Activated CD4-positive, alpha-beta memory T cell treated with anti-CD3 and anti-CD28 coated beads for 36 hours (primary cell): ENCODE results near the gene AP3B1. TPM values are rescaled to one million over a fixed set of nuclear protein-coding genes. Genes with fewer than 3 reads are reported as not detected.
"Not testable (repeated sequence)": the region's sequence is repeated elsewhere in the genome, so short reads cannot be mapped to it uniquely, and the experiment has no call there.

ENCODE experiments used
- CTCF ChIA-PET: fragments of 350-600 bp; sonication (Branson Sonifier 250); formaldehyde crosslinking; loops from one replicate; lab custom pipeline; 2021; ENCODE audit warnings: antibody characterized with exemption, inconsistent platforms; lab: Charles Lee
- POLR2A ChIA-PET: fragments of 350-600 bp; sonication (Branson Sonifier 250); formaldehyde crosslinking; loops from one replicate; lab custom pipeline; 2021; ENCODE audit warnings: antibody characterized with exemption; lab: Charles Lee
- DNase-seq: peaks from one replicate; pipeline ENCODE4 v3.0.0-alpha.2; 2020
- H3K27ac Mint-ChIP-seq: one replicate; pipeline ENCODE4 v1.8.0; 2021; ENCODE audit warnings: mixed read lengths
- H3K27me3 Mint-ChIP-seq: one replicate; pipeline ENCODE4 v1.8.0; 2021; ENCODE audit warnings: mixed read lengths
- H3K36me3 Mint-ChIP-seq: one replicate; pipeline ENCODE4 v1.8.0; 2021; ENCODE audit warnings: mixed read lengths
- H3K4me1 Mint-ChIP-seq: one replicate; pipeline ENCODE4 v1.8.0; 2021; ENCODE audit warnings: low read depth, mixed read lengths
- H3K4me3 Mint-ChIP-seq: one replicate; pipeline ENCODE4 v1.8.0; 2021; ENCODE audit warnings: mild to moderate bottlenecking, mixed read lengths
- H3K9me3 Mint-ChIP-seq: one replicate; pipeline ENCODE4 v1.8.0; 2021; ENCODE audit warnings: mixed read lengths
- intact Hi-C: fragments of 100-400 bp; cut with micrococcal nuclease; formaldehyde crosslinking; loops from one replicate; pipeline ENCODE4 v1.15.1; 2023
- total RNA-seq, 2 experiments: library from RNA; stranded (reverse); gene quantifications; one replicate each; pipeline ENCODE4 v1.2.3, GENCODE V29; 2021

Gene AP3B1
- total RNA-seq, 2 experiments from 2014 or later = 36.5 to 40.2 TPM

DNA sequence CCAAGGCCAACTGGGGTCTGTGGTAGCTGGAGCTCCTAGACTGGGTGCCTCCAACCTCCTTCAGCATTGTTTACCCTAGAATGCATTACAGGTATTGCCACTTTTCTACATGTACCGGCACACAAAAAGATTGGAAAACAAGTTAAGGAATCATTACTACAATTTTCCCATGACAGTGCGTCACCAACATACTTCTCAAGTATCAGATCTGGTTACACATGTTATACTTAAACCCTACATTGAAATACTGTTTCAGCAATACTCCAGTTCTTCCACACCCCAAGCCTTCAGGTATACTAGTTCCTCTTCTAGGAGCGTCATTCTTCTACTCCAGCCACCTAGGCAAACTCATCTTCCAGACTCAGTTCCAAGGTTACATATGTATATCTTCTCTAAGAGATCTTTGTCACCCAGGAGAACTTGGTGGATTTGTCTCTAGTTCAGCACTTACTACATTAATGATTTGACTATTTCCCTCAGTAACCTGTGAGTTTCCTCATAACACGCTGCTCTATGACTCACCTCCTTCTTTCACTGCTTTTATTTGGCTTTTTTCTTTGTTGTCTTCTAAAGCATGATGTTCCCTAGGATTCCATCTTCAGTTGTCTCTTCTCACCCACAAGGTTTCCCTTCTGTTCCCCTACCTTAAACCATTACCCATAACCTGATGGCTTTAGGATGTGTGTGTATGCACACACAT is 217.0 kb downstream of the AP3B1 start:
- ChIA-PET CTCF (no interaction called here), POLR2A (no interaction called here)
- Mint-ChIP-seq H3K27ac (no peak overlapping the region), H3K27me3 (no peaks in the 10 kb centered on the region), H3K4me1 (no peaks in the 10 kb centered on the region), H3K4me3 (no peak overlapping the region), H3K9me3 (no peaks in the 10 kb centered on the region), H3K36me3 (peaks cover 12% of the 10 kb centered on the region)
- intact Hi-C loops = no loop called here
- no peak for DNase-seq

DNA sequence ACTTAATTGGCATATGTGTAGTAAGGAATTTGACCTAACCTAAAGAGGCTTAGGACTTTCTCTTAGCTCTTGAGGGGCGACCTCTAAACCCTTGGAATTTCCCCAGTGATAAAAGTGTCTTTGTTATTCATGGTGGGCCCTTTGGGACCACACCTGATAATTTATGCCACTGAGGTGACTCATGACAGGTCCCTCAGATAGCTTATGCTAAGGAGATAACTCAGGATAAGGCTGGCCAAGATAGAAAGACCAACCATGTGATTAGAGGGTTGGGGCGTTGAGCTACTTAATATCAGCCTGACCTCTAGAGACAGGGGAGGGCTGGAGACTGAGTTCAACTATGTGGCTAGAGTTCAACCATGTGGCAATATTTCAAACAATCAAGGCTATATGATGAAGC is 218.1 kb downstream of the AP3B1 start:
- Mint-ChIP-seq H3K27ac (no peak overlapping the region), H3K36me3 (peaks cover 14% of the 10 kb centered on the region), H3K4me3 (no peak overlapping the region), H3K9me3 (peaks cover 5% of the 10 kb centered on the region), H3K27me3 (no peaks in the 10 kb centered on the region), H3K4me1 (no peaks in the 10 kb centered on the region)
- intact Hi-C loops = no loop called here
- no peak for DNase-seq
- ChIA-PET CTCF (no interaction called here), POLR2A (no interaction called here)

DNA sequence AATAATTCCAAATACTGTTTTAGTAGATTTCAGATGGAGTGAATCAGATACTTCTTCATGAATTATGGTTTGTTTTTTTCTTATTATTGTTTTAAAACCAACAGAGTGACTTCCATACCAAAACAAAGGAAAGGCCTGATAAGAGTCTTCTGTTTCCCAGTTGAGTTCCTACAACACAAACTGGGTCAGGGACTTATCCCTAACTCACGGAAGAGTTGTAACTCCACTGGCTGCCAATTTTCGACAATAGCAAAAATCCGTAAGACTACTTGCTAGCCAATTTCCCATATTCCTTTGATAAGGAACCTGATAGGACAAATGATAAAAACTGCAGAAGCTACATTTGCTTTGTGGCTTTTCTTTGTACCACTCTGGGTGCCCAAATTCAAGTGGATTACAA is 219.2 kb downstream of the AP3B1 start:
- ChIA-PET POLR2A (no interaction called here), CTCF (no interaction called here)
- H3K27me3 Mint-ChIP-seq = no peaks in the 10 kb centered on the region
- no peaks in the 10 kb centered on the region for H3K4me1 Mint-ChIP-seq
- H3K9me3 Mint-ChIP-seq = peaks cover 13% of the 10 kb centered on the region
- DNase-seq = no peak
- intact Hi-C loops = no loop called here
- no peak overlapping the region for H3K27ac Mint-ChIP-seq
- no peak overlapping the region for H3K4me3 Mint-ChIP-seq
- H3K36me3 Mint-ChIP-seq = peaks cover 19% of the 10 kb centered on the region

DNA sequence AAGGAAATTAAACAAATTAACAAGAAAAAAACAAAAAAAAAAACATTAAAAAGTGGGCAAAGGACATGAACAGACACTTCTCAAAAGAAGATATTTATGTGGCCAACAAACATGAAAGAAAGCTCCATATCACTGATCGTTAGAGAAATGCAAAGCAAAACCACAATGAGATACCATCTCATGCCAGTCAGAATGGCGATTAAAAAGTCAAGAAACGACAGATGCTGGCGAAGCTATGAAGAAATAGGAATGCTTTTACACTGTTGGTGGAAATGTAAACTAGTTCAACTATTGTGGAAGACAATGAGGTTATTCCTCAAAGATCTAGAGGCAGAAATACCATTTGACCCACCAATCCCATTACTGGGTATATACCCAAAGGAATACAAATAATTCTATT is 223.8 kb downstream of the AP3B1 start:
- H3K27me3 Mint-ChIP-seq, DNase-seq, H3K4me1 Mint-ChIP-seq, H3K4me3 Mint-ChIP-seq, H3K27ac Mint-ChIP-seq, intact Hi-C loops: not testable (repeated sequence)
- ChIA-PET CTCF (interaction anchor here (0.7 kb wide), 1 partner anchor 8 kb away, joined by 3 read pairs; no protein-coding TSS in a partner anchor), POLR2A (interaction anchor here (0.7 kb wide), 1 partner anchor 13 kb away, joined by 5 read pairs; no protein-coding TSS in a partner anchor)
- peaks cover 38% of the 10 kb centered on the region for H3K9me3 Mint-ChIP-seq
- peaks cover 55% of the 10 kb centered on the region for H3K36me3 Mint-ChIP-seq

DNA sequence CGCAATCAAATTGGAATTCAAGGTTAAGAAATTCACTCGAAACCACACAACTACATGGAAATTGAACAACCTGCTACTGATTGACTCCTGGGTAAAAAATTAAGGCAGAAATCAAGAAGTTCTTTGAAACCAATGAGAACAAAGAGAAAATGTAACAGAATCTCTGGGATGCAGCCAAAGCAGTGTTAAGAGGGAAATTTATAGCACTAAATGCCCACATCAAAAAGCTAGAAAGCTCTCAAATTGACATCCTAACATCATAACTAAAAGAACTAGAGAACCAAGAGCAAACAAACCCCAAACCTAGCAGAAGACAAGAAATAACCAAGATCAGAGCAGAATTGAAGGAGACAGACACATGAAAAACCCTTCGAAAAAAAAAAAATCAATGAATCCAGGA is 226.9 kb downstream of the AP3B1 start:
- H3K27me3 Mint-ChIP-seq, H3K27ac Mint-ChIP-seq, intact Hi-C loops, H3K4me3 Mint-ChIP-seq, POLR2A ChIA-PET, H3K4me1 Mint-ChIP-seq, DNase-seq: not testable (repeated sequence)
- peaks cover 53% of the 10 kb centered on the region for H3K36me3 Mint-ChIP-seq
- H3K9me3 Mint-ChIP-seq = peaks cover 38% of the 10 kb centered on the region
- CTCF ChIA-PET = interaction anchor here (0.7 kb wide), 1 partner anchor 404 kb away, joined by 3 read pairs; no protein-coding TSS in a partner anchor

DNA sequence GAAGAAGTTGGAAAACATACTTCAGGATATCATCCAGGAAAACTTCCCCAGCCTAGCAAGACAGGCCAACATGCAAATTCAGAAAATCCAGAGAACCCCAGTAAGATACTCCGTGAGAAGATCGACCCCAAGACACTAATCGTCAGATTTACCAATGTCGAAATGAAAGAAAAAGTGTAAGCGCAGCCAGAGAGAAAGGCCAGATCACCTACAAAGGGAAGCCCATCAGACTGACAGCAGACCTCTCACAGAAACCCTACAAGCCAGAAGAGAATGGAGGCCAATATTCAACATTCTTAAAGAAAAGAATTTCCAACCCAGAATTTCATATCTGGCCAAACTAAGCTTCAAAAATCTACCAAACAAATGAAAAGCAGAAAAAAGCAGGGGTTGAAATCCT is 227.8 kb downstream of the AP3B1 start:
- H3K27me3 Mint-ChIP-seq, H3K4me3 Mint-ChIP-seq, intact Hi-C loops, POLR2A ChIA-PET, DNase-seq, H3K4me1 Mint-ChIP-seq, H3K27ac Mint-ChIP-seq, CTCF ChIA-PET: not testable (repeated sequence)
- Mint-ChIP-seq H3K9me3 (peaks cover 34% of the 10 kb centered on the region), H3K36me3 (peaks cover 47% of the 10 kb centered on the region)

DNA sequence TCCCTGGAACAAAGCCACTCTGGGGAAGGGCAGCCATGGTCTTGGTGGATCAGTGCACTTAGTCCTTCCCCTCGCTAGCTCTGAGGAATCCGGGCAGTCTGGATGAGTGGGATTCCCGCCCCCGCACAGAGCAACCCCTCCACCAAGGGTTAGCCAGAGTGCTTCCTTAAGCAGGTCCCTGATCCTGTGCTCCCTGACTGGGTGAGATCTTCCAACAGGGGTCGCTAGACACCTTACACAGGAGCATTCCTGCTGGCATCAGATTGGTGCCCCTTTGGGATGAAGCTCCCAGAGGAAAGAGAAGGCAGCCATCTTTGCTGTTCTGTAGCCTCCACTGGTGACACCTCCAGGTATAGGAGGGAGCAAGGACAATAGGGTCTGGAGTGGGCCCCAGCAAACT is 228.8 kb downstream of the AP3B1 start:
- Mint-ChIP-seq H3K4me3 (no peak overlapping the region), H3K36me3 (peaks cover 41% of the 10 kb centered on the region), H3K4me1 (no peaks in the 10 kb centered on the region), H3K27me3 (no peaks in the 10 kb centered on the region), H3K27ac (no peak overlapping the region), H3K9me3 (peaks cover 27% of the 10 kb centered on the region)
- intact Hi-C loops = no loop called here
- no peak for DNase-seq
- CTCF ChIA-PET = no interaction called here
- POLR2A ChIA-PET = no interaction called here

DNA sequence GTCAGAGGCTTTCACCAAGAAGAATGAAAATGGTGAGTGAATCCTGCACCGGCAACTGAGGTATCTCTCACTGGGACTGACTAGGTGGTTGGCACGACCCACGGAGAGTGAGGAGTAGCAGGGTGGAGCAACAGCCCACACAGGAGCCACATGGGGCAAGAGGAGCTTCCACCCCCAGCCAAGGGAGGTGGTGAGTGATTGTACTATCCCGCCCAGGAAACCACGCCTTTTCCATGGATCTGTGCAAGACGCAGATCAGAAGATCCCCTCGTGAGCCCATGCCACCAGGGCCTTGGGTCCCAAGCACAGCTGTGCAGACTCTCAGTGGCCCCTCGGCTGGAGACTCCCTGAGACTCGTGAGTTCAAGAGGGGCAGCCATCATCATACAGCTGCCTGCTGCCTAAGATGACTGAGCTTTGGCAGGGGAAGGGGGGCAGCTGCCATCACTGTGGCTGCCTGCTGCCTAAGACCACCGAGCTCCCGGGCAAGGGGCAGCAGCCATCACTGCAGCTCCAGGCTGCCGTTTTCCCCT is 229.5 kb downstream of the AP3B1 start:
- Mint-ChIP-seq H3K4me1 (no peaks in the 10 kb centered on the region), H3K36me3 (peaks cover 36% of the 10 kb centered on the region), H3K27ac (no peak overlapping the region), H3K27me3 (no peaks in the 10 kb centered on the region), H3K4me3 (no peak overlapping the region), H3K9me3 (peaks cover 25% of the 10 kb centered on the region)
- ChIA-PET POLR2A (no interaction called here), CTCF (no interaction called here)
- no peak for DNase-seq
- intact Hi-C loops = no loop called here

DNA sequence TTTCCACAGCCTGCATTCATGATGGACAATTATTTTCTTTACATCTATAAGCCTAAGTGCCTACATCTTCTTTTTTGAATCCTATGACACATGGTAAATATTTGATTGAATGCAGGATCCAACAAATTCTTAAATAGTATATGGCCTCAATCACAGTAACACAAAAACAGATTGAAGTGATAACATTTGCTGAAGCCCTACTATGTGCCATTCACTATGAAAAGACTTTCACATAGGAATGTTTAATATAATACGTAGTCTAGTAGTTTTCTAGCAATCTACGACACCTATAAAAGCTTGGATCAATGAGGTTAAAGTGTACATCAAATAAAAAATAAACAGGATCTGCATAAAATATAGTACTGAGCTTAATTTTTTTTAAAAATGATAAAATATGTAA is 231.0 kb downstream of the AP3B1 start:
- H3K27me3 Mint-ChIP-seq = no peaks in the 10 kb centered on the region
- no peaks in the 10 kb centered on the region for H3K4me1 Mint-ChIP-seq
- H3K27ac Mint-ChIP-seq = no peak overlapping the region
- H3K9me3 Mint-ChIP-seq = peaks cover 13% of the 10 kb centered on the region
- H3K4me3 Mint-ChIP-seq = no peak overlapping the region
- ChIA-PET CTCF (interaction anchor here (0.6 kb wide), 1 partner anchor 819 kb away, joined by 3 read pairs; no protein-coding TSS in a partner anchor), POLR2A (no interaction called here)
- H3K36me3 Mint-ChIP-seq = peaks cover 22% of the 10 kb centered on the region
- intact Hi-C loops = no loop called here
- DNase-seq = no peak

DNA sequence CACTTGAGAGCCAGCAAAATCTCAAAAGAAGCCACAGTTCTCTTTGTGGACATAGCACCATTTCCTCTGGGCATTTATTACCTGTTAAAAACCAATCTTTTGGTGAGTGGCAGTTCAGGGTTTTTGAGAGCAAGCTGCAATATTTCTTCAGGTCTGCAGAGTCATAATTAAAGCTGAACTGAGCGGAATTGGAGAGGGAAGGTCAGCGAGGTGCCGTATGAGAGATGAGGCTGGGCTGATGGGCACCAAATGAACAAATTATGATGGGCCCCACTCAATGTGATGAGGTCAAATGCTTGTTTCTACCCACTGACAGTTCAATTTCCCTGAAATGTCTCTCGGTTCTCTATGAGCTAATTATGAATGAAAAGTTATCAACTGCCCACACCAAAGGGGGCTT is 231.9 kb downstream of the AP3B1 start:
- no peaks in the 10 kb centered on the region for H3K27me3 Mint-ChIP-seq
- intact Hi-C loops = no loop called here
- ChIA-PET CTCF (no interaction called here), POLR2A (no interaction called here)
- no peaks in the 10 kb centered on the region for H3K4me1 Mint-ChIP-seq
- peaks cover 16% of the 10 kb centered on the region for H3K36me3 Mint-ChIP-seq
- no peak for DNase-seq
- no peak overlapping the region for H3K4me3 Mint-ChIP-seq
- peaks cover 6% of the 10 kb centered on the region for H3K9me3 Mint-ChIP-seq
- H3K27ac Mint-ChIP-seq = no peak overlapping the region

DNA sequence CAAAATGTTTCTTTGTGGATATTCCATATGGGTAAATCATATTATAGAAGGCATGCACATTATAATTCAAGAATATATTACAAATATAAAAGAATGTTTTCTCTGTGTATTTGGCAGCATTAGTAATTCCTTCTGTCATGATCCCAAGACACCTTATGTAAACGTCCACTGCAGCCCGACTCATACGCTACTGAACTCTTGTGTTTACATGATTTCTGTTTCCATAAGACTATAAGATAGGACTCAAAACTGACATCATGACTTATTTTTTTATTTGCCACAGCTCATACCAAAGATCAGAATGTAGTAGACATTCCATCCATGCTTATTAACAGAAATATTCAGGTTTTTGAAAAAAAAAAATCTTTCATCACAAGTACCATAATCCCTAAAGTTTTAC is 234.1 kb downstream of the AP3B1 start:
- no peaks in the 10 kb centered on the region for H3K9me3 Mint-ChIP-seq
- no peaks in the 10 kb centered on the region for H3K27me3 Mint-ChIP-seq
- DNase-seq = no peak
- H3K36me3 Mint-ChIP-seq = peaks cover 2% of the 10 kb centered on the region
- H3K27ac Mint-ChIP-seq = no peak overlapping the region
- POLR2A ChIA-PET = no interaction called here
- no peaks in the 10 kb centered on the region for H3K4me1 Mint-ChIP-seq
- CTCF ChIA-PET = no interaction called here
- intact Hi-C loops = no loop called here
- no peak overlapping the region for H3K4me3 Mint-ChIP-seq

DNA sequence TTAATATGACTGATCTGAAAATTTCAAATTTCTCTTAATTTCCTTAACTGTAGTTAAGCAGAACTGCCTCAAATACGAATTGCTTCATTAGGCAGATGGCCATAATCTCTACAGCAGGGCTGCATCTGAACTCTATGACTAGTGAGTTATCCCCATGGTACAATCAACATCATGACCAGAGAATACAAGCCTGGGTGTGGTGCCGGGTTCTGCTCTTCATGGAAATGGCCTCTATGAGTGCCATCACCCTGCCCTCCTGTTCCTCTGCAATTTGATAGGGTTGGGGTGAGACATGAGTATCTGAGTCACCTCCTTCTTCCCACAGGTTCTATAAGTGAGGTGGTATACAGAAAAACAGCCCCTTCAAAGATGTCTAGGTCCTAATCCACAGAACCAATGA is 235.9 kb downstream of the AP3B1 start:
- Mint-ChIP-seq H3K27ac (no peak overlapping the region), H3K4me3 (no peak overlapping the region), H3K9me3 (no peaks in the 10 kb centered on the region), H3K36me3 (no peaks in the 10 kb centered on the region), H3K4me1 (no peaks in the 10 kb centered on the region), H3K27me3 (no peaks in the 10 kb centered on the region)
- no peak for DNase-seq
- intact Hi-C loops = no loop called here
- CTCF ChIA-PET = no interaction called here
- POLR2A ChIA-PET = no interaction called here
